Activated T-cell treated with anti-CD3 and anti-CD28 coated beads, Interleukin-2, amount 50 U/mL, for 48 hours (primary cell): ENCODE data around the gene CMSS1.
A peak's percentile ranks its signal among the peaks of the same experiment; 100 is the strongest.
"Not testable (repeated sequence)": the region's sequence is repeated elsewhere in the genome, so short reads cannot be mapped to it uniquely, and the experiment has no call there.

Source experiments
- DNase-seq, 2 experiments: peaks; one replicate each; pipeline ENCODE4 v3.0.0-alpha.2; 2020

The CMSS1 gene

DNA sequence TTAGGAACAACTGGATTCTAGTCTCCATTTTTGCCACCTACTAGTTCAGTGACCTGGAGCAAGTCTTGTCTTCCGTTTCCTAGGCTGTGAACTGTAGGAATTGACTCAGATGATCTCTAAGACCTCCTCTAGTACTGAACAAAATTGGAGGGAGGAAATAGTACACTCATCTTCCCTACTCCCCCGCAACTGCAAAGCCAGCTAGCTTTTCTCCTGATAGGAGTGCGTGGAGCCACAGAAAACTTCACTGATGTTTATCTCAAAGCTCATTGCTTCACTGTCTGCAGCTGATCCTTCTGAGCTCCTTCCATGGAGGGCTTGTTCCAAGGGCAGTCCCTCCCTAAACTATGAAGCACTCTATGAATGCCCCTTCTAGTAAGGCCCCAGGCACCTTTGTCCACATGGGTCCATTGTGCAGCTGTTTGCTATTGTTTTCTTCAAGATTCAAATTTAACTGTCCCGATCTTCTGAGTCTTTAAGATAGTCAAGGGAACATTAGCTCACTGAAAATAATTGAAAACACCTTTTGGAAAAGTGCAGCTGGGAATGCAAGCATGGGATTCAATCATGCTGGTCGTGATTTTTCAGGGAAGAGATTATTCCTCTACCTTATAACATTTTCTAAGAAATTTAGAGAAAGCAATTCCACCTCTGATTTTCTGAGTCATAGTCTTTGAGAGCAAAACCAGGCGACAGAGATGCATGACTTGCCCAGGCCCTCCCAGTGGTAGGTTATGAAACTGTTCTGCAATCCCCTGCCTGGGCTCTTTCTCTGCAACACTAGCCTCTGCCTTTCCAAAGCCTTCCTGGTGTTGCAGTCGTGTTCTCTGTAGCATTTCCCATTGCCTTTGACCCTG lies 272.4 kb downstream of the CMSS1 start:
- peak in 1 of 2 experiments; percentile 40 for DNase-seq

DNA sequence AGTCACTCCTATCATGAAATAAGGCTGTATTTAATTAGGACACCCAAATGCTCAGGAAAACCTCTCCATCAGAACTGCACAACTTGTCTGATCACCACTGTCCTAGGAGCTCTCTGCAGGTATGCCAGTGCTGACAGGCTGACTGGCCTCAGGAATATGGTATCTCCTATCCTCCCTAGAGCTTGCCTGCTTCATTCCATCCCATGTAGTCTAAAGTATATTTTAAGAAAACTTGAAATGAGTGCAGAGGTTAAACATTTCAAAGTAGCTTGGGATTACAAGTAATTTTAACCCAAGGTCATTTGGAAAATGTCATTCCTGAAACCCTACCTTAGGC lies 273.0 kb downstream of the CMSS1 start:
- no peak for DNase-seq

DNA sequence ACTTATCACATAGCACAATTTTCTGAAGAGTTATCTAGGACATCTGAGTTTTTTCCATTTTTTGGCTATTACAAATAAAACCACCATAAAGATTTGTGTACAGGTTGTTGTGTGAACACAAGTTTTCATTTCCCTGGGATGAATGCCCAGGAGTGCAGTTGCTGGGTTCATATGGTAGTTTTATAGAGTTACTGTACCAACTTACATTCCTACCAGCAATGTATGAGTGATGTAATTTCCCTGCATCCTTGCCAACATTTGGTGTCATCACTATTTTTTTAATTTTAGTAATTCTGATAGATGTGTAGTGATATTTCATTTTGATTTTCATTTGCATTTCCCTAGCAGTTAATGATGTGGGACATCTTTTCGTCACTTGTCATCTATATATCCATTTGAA lies 276.2 kb downstream of the CMSS1 start:
- no peak for DNase-seq

DNA sequence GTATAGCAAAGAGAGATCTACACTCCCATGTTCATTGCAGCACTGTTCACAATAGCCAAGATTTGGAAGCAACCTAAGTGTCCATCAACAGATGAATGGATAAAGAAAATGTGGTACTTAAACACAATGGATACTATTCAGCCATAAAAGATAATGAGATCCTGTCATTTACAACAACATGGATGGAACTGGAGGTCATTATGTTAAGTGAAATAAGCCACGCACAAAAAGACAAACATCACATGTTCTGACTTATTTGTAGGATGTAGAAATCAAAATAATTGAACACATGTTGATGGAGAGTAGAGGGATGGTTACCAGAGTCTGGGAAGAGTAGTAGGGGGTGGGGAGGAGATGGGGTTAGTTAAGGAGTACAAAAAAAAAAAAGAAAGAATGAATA lies 278.6 kb downstream of the CMSS1 start:
- DNase-seq = not testable (repeated sequence)

DNA sequence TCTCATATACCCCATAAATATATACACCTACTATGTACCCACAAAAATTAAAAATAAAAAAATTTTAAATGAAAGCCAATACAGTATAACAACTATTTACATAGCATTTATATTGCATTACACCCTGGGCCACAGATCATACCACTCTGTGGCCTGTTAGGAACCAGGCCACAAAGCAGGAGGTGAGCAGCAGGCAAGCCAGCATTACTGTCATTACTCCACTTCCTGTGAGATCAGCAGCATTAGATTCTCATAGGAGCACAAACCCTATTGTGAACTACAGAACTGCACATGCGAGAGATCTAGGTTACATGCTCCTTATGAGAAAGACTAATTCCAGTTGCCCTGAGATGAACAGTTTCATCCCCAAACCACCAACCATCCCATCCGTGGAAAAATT lies 279.2 kb downstream of the CMSS1 start:
- DNase-seq = no peak

DNA sequence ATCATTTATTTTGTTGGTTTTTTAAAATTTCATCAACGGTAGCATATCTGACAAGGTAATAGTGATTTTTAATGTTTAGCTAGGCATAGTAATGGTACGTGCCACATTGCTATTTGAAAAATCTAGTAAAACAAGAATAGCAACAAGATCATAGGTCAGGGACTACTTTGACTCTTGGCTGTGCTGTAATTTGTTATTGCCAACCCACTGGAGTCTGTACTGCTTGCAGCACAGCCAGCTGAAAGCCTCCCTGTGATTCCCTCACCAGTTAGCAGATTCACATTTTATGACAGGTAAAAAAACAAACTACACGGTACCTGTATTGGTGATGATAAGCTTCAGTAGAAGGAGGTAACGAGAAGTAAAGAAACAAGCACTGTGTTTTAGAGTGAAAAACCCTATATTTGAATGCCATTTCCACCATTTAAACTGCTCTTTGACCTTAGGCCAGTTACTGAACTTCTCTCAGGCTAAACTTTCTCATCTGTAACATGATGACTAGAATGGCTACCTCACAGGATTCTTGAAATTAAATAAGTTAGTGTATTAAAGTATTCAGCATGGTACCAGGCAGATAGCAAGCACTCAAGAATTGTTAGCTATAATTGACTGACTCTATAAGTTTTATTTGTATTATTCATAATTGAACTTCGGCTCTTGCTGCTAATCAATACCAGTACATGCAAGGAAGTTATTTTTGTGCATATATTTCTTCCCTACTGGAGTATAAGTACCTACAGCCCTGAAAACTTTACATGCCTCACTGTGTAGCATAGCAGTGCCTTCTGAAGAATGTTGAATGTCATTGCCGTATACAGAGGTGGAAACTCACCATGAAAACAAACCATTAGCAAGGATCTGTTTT lies 280.5 kb downstream of the CMSS1 start:
- DNase-seq = no peak

DNA sequence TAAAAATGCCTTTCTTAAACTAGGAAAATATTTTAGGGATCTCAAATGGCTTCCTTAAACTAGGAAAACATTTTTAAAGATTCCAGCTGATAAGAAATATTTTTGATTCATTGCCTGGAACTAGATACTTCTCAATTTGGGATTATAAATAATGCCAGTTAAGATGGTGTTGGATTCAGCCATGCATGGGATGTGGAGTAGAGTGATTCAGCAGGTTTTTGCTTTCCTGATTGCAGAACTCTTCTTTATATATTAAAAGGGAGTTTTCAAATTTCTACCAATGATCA lies 281.1 kb downstream of the CMSS1 start:
- DNase-seq = no peak

DNA sequence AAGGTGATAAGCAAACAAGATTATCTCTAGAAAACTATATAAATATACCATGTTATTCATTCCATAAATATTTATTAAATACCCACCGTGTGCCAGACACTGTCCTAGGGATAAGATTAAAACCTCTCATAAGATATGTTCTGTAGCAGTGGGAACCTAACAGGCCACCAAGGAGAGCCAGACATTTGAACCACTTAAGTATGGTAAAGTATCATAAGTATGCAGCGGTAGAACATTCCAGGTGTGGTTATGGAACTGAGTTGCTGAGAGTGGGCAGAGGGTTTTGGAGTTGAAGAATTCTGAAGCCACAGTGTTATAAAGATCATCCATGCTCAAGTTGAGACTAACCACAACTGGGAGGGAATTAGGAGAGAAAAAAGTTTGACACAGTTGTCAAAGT lies 282.0 kb downstream of the CMSS1 start:
- no peak for DNase-seq

DNA sequence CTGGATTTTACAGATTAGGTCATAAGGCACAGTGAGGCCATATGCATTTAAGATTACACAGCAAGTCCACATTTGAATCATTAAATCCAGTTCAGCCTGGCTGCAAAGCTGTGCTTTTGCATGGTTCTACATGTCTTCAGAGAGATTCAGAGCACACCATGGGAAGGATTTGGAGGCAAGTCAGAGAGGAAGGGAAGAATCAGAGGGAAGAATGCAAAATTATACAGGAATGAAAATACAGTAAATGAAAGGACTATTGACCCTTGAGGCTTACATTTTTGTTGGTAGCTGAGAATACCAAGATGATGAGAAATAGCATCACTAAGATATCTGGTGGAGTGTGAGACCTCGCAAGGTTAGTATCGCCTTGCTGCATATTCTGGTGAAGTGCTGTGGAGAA lies 282.8 kb downstream of the CMSS1 start:
- no peak for DNase-seq

DNA sequence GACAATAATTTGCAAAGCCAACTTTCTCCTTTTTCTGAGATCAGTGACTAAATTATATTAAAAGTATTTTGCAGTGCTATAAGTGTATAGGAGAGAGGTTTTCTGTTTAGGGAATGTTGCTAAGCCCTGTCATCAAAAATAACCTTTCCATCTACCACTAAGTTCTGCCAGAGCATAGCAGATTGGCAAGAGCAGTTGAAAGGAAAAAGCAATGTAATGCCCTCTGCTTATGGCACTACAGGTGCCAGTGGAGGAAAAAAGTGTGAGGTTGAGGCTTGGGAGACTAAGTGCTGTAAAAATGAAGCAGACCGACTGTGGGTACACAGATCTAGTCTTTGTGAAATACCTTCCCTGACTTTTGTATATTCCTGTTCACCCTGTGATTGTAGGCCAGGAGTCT lies 285.1 kb downstream of the CMSS1 start:
- no peak for DNase-seq

DNA sequence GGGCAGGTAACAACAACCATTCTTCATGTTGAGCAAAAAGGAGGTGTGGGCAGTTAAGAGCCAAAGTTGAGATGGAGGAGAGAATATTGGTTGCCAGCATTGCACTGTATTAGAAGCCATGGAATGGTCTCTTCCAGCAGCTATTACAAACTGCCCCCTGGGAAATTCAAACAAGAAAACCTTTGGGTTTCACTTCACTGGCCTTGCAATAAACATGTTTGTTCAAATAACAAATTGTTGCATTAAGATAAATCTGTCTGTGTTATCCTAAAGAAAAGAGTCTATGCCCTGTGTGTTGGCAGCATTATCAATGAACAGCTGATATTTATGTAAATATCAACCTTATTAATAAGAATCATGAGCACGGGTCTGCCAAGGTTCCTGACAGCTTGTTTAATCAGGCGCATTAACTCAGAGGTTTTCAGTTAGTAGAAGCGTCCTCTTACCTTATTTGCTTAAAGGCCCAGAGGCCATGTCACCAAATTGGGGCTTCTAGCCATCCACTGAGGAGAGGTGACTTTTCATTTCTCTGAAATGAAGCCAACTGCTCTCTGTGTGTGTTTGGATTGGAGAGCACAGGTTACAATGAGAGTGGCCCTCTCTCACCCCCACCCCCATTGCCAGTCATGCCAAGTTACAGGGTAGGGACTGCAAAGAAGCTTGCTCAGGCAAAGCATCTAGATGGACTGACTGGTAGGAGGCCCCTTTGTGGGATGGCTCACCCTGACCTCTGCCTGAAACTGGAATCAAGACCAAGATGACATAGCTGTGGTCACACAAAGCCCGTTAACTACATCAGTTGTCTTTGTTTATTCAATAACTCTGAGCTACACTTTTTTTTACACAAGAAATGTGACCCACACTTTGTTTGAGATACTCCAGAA lies 286.1 kb downstream of the CMSS1 start:
- DNase-seq = peak in 1 of 2 experiments; percentile 27

DNA sequence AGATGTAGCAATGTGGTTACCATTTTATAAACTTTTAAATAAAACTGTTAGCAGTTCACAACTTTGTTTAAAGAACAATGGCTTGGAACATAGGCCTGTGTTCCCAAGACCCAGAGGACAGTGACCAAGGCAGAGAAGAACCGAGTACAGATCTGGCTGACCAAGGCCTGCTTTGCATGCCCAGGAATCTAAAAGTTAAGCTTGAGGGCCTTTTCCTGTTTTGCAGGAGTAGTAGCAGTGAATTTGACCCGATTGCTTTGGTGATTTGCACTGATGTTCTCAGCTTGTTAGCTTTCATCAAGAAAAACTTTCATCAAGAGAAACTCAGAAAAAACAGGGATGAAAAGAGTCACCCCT lies 286.8 kb downstream of the CMSS1 start:
- DNase-seq = no peak

DNA sequence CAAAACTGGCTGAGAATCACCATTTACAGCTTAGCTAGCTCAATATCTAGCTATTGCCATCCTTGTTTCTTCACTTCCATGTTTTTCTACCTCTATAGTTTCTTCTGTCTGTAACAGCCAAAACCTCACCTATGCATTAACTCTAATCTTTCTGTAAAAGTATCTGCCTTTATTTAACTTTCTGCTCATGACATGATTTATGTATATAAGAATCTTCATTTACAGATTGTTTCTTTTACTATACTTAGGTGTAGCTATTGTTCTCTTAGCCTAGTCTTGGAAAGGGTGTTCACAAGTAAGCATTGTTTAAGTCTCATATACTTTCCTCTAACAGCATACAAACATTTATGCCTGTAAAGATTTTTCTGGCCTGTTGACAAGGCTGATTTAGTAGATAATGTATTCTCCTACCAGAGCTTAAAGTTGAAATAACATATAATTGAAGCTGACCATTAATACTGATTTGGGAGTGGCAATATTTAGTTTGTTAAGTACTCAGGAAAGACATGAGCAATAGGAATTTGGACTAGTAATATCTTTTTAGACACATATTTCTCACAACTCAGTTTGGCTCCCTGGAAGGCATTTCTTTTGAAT lies 287.3 kb downstream of the CMSS1 start:
- no peak for DNase-seq

DNA sequence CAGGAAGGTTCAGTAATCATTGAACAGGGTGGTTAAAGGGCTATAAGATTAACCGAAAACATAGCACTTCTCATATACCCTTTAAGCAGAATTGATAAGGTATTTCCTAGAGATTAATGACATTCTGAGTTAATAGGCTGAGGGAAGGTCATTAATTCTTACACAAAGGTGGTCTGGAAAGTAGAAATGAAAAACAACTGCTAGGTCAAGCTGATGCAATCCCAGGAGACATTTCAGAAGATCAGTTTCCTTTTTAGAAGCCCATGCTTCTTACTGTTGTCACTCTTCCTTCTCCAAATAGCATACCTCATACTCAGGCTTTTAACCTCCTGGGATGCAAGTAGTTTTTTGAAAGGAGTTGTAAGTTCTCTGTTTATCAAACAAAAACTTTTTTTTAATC lies 287.8 kb downstream of the CMSS1 start:
- DNase-seq = no peak

DNA sequence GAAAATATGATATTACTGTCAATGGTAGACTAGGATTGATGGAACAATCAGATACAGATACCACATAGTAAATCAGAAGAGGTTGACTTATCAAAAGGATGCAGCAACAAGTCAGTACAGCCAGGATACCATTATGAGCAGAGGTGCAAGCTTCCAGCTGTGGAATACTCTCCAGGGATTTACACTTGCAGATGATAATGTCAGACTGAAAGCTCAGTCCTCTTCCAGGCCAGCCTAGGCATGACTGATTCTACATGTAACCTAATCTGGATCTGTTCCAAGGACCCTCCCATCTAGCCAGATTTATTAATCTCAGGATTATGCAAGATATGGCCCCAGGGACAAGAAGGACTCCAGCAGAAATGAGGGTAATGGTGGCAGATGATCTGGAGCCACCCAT lies 288.4 kb downstream of the CMSS1 start:
- no peak for DNase-seq

DNA sequence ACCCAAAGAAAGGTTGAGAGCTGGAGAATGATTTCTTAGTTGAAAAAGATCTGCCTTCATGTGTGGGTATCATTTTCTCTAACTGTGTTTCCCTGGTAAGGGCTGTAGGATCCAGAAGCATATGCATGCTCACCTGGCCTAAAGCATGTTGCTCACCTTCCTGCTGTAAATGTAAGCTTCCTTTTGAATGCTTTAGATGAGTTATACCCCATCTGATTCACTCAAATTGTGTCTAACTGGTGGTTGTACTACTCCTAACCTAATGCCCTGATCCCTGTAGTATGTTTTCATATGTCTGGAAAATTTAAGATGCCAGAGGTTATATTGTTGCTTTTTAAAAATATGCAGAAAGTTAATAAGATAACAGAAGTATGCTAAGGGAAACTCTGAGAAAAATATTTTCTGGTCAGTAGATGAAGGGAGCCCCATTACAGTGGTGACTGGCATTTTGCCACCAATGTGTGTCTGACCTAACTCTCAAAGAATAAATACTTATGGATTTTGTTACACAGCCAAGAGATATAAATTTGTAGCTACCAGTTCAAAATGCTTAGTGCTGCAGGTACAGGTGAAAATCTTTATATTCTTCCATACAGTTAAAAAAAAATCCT lies 289.0 kb downstream of the CMSS1 start:
- no peak for DNase-seq

DNA sequence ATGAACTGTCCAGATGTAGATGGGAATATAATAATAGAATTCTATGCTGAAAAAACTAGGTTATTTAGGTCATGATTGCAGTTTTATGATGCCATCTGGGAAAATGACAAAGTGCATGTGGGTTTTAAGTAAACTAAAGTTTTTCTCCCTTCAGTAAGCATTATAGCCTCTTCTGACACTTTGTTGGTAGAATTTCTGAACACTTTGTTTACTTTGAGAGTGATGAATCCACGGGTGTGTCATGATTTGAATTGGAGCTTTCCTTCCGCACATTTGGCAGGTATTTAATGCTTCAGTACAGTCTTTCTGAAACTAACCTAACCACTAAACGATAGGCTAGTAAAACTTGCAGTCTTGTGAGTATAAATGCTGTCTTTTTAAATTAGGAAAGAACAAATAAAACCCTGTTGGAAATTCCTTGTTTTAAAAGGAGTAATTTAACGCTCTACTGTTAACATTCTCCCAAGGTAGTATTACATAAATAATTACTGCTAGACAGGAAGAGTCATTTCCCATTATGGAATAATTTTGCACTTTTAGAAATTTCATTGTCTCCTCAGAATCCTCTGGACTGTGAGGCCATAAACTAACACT lies 289.7 kb downstream of the CMSS1 start:
- no peak for DNase-seq

DNA sequence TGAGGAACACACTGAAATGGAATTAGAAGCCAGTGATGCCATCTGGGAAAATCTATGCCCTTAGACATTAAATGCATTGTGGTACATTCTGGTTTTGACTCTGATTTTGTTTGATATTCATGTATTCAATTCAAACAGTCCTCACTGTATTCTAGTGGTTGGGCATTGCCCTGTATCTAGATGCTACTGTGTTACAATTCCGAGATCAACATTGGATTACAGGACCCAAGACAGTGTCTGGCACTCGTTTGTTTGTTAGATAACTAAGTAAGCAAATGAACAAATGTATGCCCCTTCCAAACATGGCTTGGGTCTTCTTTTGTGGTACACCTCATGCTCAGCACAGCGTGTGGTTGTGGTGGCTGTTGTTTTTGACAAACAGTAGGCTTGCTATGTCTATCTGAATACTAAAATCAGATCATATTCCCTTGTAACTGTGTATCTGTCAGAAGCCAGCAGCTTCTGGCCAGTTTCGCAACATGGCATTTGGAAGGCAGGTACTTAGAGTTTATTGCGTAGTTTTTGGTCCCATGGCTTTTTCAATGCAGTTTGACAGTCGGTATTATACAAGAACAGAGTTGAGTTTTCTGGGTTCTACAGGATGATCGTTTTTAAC lies 290.9 kb downstream of the CMSS1 start:
- DNase-seq = no peak

DNA sequence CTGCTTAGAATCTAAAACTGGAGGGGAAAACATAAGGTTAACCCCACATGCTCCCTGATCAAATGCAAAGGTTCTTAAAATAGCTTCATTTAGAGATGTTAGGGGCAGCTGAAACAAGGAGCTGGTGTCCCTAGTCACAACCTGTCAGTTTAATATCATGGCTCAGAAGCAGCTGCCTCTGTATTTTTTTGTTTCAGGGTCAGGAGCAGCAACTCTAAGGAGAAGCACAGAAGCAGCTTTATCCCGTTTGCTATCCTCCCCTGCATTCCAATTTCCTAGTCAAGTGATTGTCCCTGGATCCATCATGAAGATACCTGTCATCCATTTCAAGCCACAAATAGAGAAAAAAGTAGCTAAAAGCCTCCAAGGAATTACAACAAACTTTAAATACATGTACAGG lies 292.5 kb downstream of the CMSS1 start:
- no peak for DNase-seq

DNA sequence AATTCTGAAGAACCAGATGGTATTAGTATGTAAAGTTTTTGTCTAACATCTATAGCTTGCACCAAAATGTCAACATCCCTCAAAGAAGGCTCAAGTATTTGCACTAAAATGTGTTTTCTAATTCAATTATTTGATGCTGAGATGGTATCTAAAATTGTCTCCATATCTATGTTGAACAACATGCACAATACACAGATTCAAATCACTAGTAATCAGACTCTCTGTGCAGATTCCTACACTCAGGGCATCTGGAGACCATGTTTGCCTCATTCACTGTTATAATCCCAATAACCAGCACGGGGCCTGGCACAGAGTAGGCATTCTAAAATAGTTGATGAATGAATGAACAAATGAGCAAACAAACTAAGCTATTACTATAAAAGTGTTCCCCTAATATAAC lies 294.1 kb downstream of the CMSS1 start:
- DNase-seq = no peak

DNA sequence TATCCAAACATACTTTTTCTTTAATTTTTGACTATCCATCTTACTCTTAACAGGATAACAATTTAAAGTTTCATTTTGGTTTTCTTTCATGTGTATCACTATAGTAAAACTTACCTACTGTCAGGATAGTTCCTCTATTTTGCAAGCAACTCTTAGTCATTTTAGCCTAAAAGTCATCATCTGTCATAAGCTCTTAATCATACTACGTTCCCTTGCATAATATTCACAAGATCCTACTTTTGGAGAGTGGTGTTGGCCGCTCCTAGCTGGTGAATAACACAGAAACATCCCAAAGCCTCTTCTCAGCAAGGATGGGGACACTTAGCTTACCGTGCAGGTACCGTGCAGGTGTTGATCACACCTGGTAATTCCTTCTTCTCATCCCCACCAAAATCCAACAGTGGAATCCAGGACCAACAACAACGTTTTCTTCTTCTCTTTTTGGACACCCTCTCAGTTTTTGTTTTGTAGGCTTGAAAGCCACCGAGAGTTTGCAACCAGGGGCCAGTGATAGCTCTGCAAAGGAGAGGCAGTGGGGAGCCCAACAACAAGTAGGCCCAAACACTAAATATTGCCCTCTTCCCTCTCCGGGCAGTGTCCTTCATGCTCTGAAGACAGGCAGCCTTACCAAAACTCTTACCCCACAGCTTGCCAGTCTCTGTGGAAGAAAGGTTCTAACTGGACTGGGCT lies 296.2 kb downstream of the CMSS1 start:
- DNase-seq = no peak
